ENCODE data around the gene RIMKLB.
"Not testable (repeated sequence)": the region's sequence is repeated elsewhere in the genome, so short reads cannot be mapped to it uniquely, and the experiment has no call there.

The RIMKLB gene

DNA sequence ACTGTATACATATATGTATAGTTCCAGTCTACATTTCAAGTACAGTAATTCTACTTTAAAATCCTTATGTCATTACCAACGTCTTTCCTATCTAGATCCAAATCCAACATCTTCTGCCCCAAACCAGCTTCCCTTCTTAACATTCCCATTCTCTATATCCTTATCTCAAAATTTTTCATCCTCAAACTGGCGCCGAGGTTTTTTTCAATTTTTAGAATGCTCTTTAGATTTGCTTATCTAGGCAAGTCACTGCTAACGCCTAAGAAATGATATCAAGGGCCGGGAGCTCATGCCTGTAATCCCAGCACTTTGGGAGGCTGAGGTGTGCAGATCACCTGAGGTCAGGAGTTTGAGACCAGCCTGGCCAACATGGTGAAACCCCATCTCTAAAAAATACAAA is 48.3 kb downstream of the RIMKLB start:
- DNase-seq (ENCODE audit: low read depth, low spot score): no peak
- in situ Hi-C loops (cut with HindIII; ENCODE audit: low sequenced_read_pairs): no loop called here
- H3K4me3 ChIP-seq (ENCODE audit: low read depth, low read length): no peak overlapping the region
- TF ChIP-seq, protein P1, sequence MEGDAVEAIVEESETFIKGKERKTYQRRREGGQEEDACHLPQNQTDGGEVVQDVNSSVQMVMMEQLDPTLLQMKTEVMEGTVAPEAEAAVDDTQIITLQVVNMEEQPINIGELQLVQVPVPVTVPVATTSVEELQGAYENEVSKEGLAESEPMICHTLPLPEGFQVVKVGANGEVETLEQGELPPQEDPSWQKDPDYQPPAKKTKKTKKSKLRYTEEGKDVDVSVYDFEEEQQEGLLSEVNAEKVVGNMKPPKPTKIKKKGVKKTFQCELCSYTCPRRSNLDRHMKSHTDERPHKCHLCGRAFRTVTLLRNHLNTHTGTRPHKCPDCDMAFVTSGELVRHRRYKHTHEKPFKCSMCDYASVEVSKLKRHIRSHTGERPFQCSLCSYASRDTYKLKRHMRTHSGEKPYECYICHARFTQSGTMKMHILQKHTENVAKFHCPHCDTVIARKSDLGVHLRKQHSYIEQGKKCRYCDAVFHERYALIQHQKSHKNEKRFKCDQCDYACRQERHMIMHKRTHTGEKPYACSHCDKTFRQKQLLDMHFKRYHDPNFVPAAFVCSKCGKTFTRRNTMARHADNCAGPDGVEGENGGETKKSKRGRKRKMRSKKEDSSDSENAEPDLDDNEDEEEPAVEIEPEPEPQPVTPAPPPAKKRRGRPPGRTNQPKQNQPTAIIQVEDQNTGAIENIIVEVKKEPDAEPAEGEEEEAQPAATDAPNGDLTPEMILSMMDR (IDR thresholded peaks at IDR 0.05; ENCODE audit: low read depth, low read length): no peak

DNA sequence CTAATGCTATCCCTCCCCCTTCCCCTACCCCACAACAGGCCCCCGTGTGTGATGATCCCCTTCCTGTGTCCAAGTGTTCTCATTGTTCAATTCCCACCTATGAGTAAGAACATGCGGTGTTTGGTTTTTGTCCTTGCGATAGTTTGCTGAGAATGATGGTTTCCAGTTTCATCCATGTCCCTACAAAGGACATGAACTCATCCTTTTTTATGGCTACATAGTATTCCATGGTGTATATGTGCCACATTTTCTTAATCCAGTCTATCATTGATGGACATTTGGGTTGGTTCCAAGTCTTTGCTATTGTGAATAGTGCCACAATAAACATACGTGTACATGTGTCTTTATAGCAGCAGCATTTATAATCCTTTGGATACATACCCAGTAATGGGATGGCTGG is 62.3 kb downstream of the RIMKLB start:
- DNase-seq (ENCODE audit: low read depth, low spot score); H3K4me3 ChIP-seq (ENCODE audit: low read depth, low read length); in situ Hi-C loops (cut with HindIII; ENCODE audit: low sequenced_read_pairs): not testable (repeated sequence)

DNA sequence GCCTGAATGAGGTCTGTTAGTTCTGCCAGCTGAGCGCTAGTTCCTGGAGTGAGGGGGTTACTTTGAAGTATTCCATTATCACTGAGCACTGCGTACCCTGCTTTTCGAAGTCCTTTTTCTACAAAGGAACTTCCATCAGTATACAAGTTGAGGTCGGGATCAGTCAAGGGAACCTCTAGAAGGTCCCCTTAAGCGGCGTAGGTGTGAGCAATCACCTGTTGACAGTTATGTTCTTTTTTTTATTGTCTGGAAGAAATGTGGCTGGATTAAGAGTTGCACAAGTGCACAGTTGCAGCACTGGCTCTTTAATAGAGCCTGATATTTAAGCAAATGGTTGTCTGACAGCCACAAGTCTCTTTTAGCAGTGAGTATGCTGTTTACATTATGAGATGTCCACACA is 64.9 kb downstream of the RIMKLB start:
- DNase-seq (ENCODE audit: low read depth, low spot score); H3K4me3 ChIP-seq (ENCODE audit: low read depth, low read length); in situ Hi-C loops (cut with HindIII; ENCODE audit: low sequenced_read_pairs): not testable (repeated sequence)

DNA sequence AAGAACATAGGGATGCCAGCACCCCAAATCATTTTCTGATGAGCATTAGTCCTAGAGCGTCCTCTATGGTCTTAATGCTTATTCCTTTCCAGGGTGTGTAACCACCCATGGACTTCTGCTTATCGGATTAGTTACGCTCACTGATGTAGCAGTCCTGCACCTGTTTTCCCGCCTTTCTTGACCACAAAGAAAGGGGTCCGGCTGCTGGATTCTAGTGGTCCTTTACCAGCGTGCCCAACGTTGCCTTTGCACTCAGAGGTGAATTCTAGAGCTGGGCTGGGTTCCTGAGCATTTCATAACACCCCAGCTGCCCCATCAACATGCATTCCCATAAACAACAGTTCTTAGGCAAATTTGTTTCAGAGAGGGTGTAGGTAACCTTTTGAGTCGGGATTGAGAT is 68.3 kb downstream of the RIMKLB start:
- DNase-seq (ENCODE audit: low read depth, low spot score); in situ Hi-C loops (cut with HindIII; ENCODE audit: low sequenced_read_pairs); H3K4me3 ChIP-seq (ENCODE audit: low read depth, low read length): not testable (repeated sequence)

DNA sequence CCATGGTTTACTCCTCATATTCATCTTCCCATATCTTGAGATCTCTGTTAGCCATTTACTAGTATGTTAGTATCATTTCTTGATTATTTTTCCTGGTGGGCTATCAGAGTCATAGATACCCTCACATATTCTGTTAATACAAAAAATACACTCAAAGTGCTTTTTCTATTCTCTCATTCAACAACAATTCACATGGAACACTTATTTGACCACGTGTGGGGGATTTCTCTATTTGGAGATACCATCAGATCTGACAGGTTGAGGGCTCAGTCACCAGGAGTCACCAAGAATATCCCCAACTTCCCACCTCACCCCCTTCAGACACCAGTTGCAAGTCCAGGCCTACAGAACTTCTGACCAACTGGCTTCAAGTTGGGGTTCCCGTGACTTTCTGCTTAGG is 72.7 kb downstream of the RIMKLB start:
- in situ Hi-C loops (cut with HindIII; ENCODE audit: low sequenced_read_pairs): no loop called here
- TF ChIP-seq, protein P1 (IDR thresholded peaks at IDR 0.05; ENCODE audit: low read depth, low read length): no peak
- no peak overlapping the region for H3K4me3 ChIP-seq (ENCODE audit: low read depth, low read length)
- no peak for DNase-seq (ENCODE audit: low read depth, low spot score)

DNA sequence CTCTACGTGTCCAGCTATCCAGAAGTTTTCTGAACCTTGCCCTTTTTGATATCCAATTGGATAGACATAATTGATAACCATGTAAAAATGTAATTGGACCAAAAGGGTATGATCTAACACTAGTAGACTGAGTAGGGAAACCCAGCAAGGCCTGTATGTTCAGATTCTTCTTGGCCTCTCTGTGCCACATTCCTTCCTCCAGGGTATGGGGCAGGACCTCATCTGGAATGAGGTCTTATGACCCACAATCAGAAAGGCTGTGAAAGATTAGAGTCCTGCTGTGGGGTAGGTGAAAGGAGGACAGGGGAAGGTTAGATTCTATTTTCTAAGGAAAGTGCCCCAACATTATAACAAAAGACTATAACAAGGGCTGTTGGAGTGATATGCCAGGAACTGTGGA is 73.3 kb downstream of the RIMKLB start:
- TF ChIP-seq, protein P1 (IDR thresholded peaks at IDR 0.05; ENCODE audit: low read depth, low read length): peak; percentile 8
- no peak for DNase-seq (ENCODE audit: low read depth, low spot score)
- in situ Hi-C loops (cut with HindIII; ENCODE audit: low sequenced_read_pairs): no loop called here
- H3K4me3 ChIP-seq (ENCODE audit: low read depth, low read length): no peak overlapping the region

DNA sequence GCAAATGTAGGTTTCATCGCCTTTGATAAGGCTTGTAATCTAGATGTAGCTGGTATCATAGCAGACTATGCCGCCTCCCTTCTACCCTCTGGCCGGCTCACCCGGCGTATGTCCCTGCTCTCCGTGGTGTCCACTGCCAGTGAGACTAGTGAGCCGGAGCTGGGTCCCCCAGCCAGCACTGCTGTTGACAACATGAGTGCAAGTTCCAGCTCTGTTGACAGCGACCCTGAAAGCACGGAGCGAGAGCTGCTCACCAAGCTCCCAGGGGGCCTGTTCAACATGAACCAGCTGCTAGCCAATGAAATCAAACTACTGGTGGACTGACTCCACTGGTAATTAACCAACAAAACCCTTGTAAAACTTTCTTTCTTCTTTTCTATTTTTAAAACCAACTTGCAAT is 75.7 kb downstream of the RIMKLB start:
- TF ChIP-seq, protein P1 (IDR thresholded peaks at IDR 0.05; ENCODE audit: low read depth, low read length): no peak
- no peak overlapping the region for H3K4me3 ChIP-seq (ENCODE audit: low read depth, low read length)
- no peak for DNase-seq (ENCODE audit: low read depth, low spot score)
- in situ Hi-C loops (cut with HindIII; ENCODE audit: low sequenced_read_pairs): no loop called here

DNA sequence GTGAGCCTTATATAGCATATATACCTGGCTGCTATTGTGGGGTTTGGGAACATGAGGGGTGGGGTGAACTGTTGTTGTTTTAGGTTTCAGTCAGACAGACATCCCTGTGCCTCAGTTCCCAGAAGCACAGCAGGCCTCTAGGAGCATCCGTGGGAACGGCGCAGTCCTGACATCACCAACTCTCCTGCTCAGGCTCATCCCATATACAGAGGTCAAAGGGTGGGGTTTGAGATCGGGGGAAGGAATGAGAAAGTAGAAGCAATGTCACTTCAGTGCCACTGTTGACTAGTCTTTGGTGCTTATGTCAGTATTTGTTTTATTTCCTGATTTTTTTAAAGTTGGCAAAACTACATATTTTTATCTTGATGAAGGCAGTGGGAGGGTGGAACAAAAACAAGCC is 81.5 kb downstream of the RIMKLB start:
- no peak for DNase-seq (ENCODE audit: low read depth, low spot score)
- TF ChIP-seq, protein P1 (IDR thresholded peaks at IDR 0.05; ENCODE audit: low read depth, low read length): no peak
- in situ Hi-C loops (cut with HindIII; ENCODE audit: low sequenced_read_pairs): no loop called here
- no peak overlapping the region for H3K4me3 ChIP-seq (ENCODE audit: low read depth, low read length)

Data from astrocyte of the spinal cord (primary cell).